Measurements from ENCODE around the gene CTXN1.
"Not testable (repeated sequence)": the region's sequence is repeated elsewhere in the genome, so short reads cannot be mapped to it uniquely, and the experiment has no call there.

Gene CTXN1

GRCh38 chr19:7919610-7920518 lies 6.1 kb downstream of the CTXN1 start, which contains the start of gene SNAPC2:
Gene SNAPC2, plus strand, starts transcription at chr19:7920338. Its CDS starts 29 bp downstream, at chr19:7920367.
- Histone ChIP-seq H3K79me2 (ENCODE audit: low read length) (no peaks in the 10 kb centered on the region), H4K20me1 (ENCODE audit: insufficient read depth, low read length) (peaks cover 7% of the 10 kb centered on the region; the same call in 1 of the 2 replicates), H3K4me1 (ENCODE audit: low read length) (peaks cover 14% of the 10 kb centered on the region), H3K36me3 (replicated peaks; ENCODE audit: low read depth, low read length) (peaks cover 10% of the 10 kb centered on the region), H3K9me3 (ENCODE audit: insufficient read depth, low read length) (no peaks in the 10 kb centered on the region), H3K4me3 (ENCODE audit: low read length) (peak within 1 kb of the TSS; percentile 86), H3K4me2 (ENCODE audit: low read length) (peak within 1 kb of the TSS; percentile 96), H3K27ac (ENCODE audit: low read length) (peak within 1 kb of the TSS; percentile 80), H3K9ac (ENCODE audit: low read length) (peak within 1 kb of the TSS; percentile 80), H3K27me3 (ENCODE audit: low read depth, low read length) (no peaks in the 10 kb centered on the region), H2AFZ (ENCODE audit: low read depth, low read length) (peak within 1 kb of the TSS; percentile 48; the same call in 1 of the 2 replicates)
- TF ChIP-seq EZH2phosphoT487 (IDR thresholded peaks at IDR 0.05; ENCODE audit: low read depth) (no peak), CTCF (IDR thresholded peaks at IDR 0.05; ENCODE audit: low read depth, low read length) (no peak)

- Histone ChIP-seq H3K27ac (ENCODE audit: low read length) (no peak overlapping the region), H3K36me3 (replicated peaks; ENCODE audit: low read depth, low read length) (peaks cover 10% of the 10 kb centered on the region), H3K4me3 (ENCODE audit: low read length) (peak overlapping the region; percentile 86; the same call in 1 of the 2 replicates), H3K4me2 (ENCODE audit: low read length) (peak overlapping the region; percentile 96), H2AFZ (ENCODE audit: low read depth, low read length) (no peak overlapping the region), H3K9me3 (ENCODE audit: insufficient read depth, low read length) (no peaks in the 10 kb centered on the region), H3K9ac (ENCODE audit: low read length) (no peak overlapping the region), H3K27me3 (ENCODE audit: low read depth, low read length) (no peaks in the 10 kb centered on the region), H3K4me1 (ENCODE audit: low read length) (peaks cover 14% of the 10 kb centered on the region), H3K79me2 (ENCODE audit: low read length) (no peaks in the 10 kb centered on the region), H4K20me1 (ENCODE audit: insufficient read depth, low read length) (peaks cover 7% of the 10 kb centered on the region; the same call in 1 of the 2 replicates)
- TF ChIP-seq CTCF (IDR thresholded peaks at IDR 0.05; ENCODE audit: low read depth, low read length) (no peak), EZH2phosphoT487 (IDR thresholded peaks at IDR 0.05; ENCODE audit: low read depth) (no peak)
Observed at GRCh38 chr19:7918615-7919421, 7.1 kb downstream of the CTXN1 start.

- Histone ChIP-seq H3K4me1 (ENCODE audit: low read length) (peaks cover 14% of the 10 kb centered on the region), H3K4me2 (ENCODE audit: low read length) (peak overlapping the region; percentile 81), H3K4me3 (ENCODE audit: low read length) (peak overlapping the region; percentile 77)
- not testable (repeated sequence) for H3K9ac ChIP-seq (ENCODE audit: low read length); H3K9me3 ChIP-seq (ENCODE audit: insufficient read depth, low read length); H2AFZ ChIP-seq (ENCODE audit: low read depth, low read length); H3K79me2 ChIP-seq (ENCODE audit: low read length); H3K27me3 ChIP-seq (ENCODE audit: low read depth, low read length); H4K20me1 ChIP-seq (ENCODE audit: insufficient read depth, low read length); H3K36me3 ChIP-seq (replicated peaks; ENCODE audit: low read depth, low read length); H3K27ac ChIP-seq (ENCODE audit: low read length)
Observed at GRCh38 chr19:7918062-7918614, 7.8 kb downstream of the CTXN1 start.

GRCh38 chr19:7917267-7918061 lies 8.5 kb downstream of the CTXN1 start:
- Histone ChIP-seq H4K20me1 (ENCODE audit: insufficient read depth, low read length) (peaks cover 7% of the 10 kb centered on the region; the same call in 1 of the 2 replicates), H3K36me3 (replicated peaks; ENCODE audit: low read depth, low read length) (peaks cover 12% of the 10 kb centered on the region), H3K4me3 (ENCODE audit: low read length) (peak overlapping the region; percentile 77), H3K9ac (ENCODE audit: low read length) (peak overlapping the region; percentile 67), H2AFZ (ENCODE audit: low read depth, low read length) (peak overlapping the region; percentile 44; the same call in 1 of the 2 replicates), H3K27me3 (ENCODE audit: low read depth, low read length) (no peaks in the 10 kb centered on the region), H3K4me1 (ENCODE audit: low read length) (peaks cover 14% of the 10 kb centered on the region), H3K79me2 (ENCODE audit: low read length) (no peaks in the 10 kb centered on the region), H3K9me3 (ENCODE audit: insufficient read depth, low read length) (no peaks in the 10 kb centered on the region), H3K4me2 (ENCODE audit: low read length) (peak overlapping the region; percentile 81), H3K27ac (ENCODE audit: low read length) (no peak overlapping the region)
- TF ChIP-seq CTCF (IDR thresholded peaks at IDR 0.05; ENCODE audit: low read depth, low read length) (peak; percentile 27), EZH2phosphoT487 (IDR thresholded peaks at IDR 0.05; ENCODE audit: low read depth) (no peak)

Data from OCI-LY3 (cell line).